Body of pancreas (tissue), 4 donors: ENCODE measurements around the gene PSEN1. TPM values are rescaled to one million over a fixed set of nuclear protein-coding genes. Genes with fewer than 3 reads are reported as not detected.

ENCODE experiments used
- ATAC-seq: fragments of 150-250 bp; one replicate; pipeline ENCODE4 v1.9.1; 2016
- DNase-seq, 4 donors: peaks; one replicate each; pipeline ENCODE4 v3.0.0-alpha.2; 2019
- H3K27ac ChIP-seq, 4 donors: fragments of 200-600 bp; sonication (generic); 1 replicate in 3 of 4; 2 replicates in 1 of 4; pipeline versions ENCODE4 v1.5.1 to v1.6.1; 2016 to 2019; ENCODE audit warnings: mild to moderate bottlenecking in 1 of 4, mixed read lengths in 1 of 4, moderate library complexity in 1 of 4
- H3K27me3 ChIP-seq, 2 donors: fragments of 200-600 bp; sonication (generic); one replicate each; pipeline ENCODE4 v1.6.0; 2016; ENCODE audit warnings: mild to moderate bottlenecking in 1 of 2
- H3K36me3 ChIP-seq, 2 donors: fragments of 200-600 bp; sonication (generic); replicated peaks in 1 of 2; 2 replicates each; pipeline ENCODE4 v1.5.1; 2016; ENCODE audit warnings: low read depth in 2 of 2; ENCODE audit not compliant: insufficient read depth in 1 of 2
- H3K4me1 ChIP-seq: fragments of 200-600 bp; sonication (generic); one replicate; pipeline ENCODE4 v1.6.0; 2016
- H3K4me3 ChIP-seq, 2 donors: fragments of 200-600 bp; sonication (generic); 1 replicate in 1 of 2; 2 replicates in 1 of 2; pipeline ENCODE4 v1.5.1; 2016 to 2019
- H3K9me3 ChIP-seq, 3 donors: fragments of 200-600 bp; sonication (generic); 1 replicate in 2 of 3; 2 replicates in 1 of 3; pipeline ENCODE4 v1.5.1; 2016
- CTCF ChIP-seq, 7 experiments: fragments of 450-650 bp in 4 of 7; fragments of 200-600 bp in 3 of 7; sonication (generic) in 3 of 7; IDR thresholded peaks; one replicate each; pipeline ENCODE4 v1.5.1; 2016 to 2019; ENCODE audit warnings: antibody characterized with exemption in 7 of 7
- POLR2A ChIP-seq, 3 donors: fragments of 450-650 bp; IDR thresholded peaks; one replicate each; pipeline ENCODE4 v1.6.1; 2016; ENCODE audit warnings: antibody characterized with exemption in 3 of 3, mild to moderate bottlenecking in 2 of 3
- WGBS, 2 donors: methylation state at CpG; one replicate each; pipeline ENCODE4 v1.1.5; 2017; 5-methylcytosine and 5-hydroxymethylcytosine counted together
- intact Hi-C: fragments of 100-400 bp; cut with DNase I; formaldehyde crosslinking; loops from one replicate; pipeline ENCODE4 v1.15.1; 2023
- total RNA-seq, 2 donors: library from RNA; depleted of rRNA; stranded (reverse); fragments of >200 nt; gene quantifications; one replicate each; pipeline ENCODE4 v1.1.0, GENCODE V29; 2016

Gene PSEN1
- total RNA-seq, 2 donors from 2014 or later: 14.2 to 21.8 TPM

- no peaks in the 10 kb centered on the region for H3K27me3 ChIP-seq
- H3K4me1 ChIP-seq: peaks cover 9% of the 10 kb centered on the region
- intact Hi-C loops: no loop called here
- no peak overlapping the region for H3K4me3 ChIP-seq
- DNase-seq: no peak
- no peak for ATAC-seq
- no peak overlapping the region for H3K27ac ChIP-seq
- no peaks in the 10 kb centered on the region for H3K9me3 ChIP-seq
- no peaks in the 10 kb centered on the region for H3K36me3 ChIP-seq
- WGBS, 2 donors: 73 to 77% methylated on average over 18 of the region's 18 CpGs
- TF ChIP-seq POLR2A (IDR thresholded peaks at IDR 0.05): no peak
- no peak for TF ChIP-seq CTCF (IDR thresholded peaks at IDR 0.05)
These were observed 110.3 kb downstream of the PSEN1 start for GRCh38 chr14:73246387-73247150.

GRCh38 chr14:73248108-73248868 is 112.0 kb downstream of the PSEN1 start:
- WGBS, 2 donors: 66 to 69% methylated on average over 9 of the region's 9 CpGs
- Histone ChIP-seq H3K36me3 (no peaks in the 10 kb centered on the region), H3K27me3 (no peaks in the 10 kb centered on the region), H3K4me3 (no peak overlapping the region), H3K4me1 (peaks cover 9% of the 10 kb centered on the region), H3K27ac (no peak overlapping the region), H3K9me3 (no peaks in the 10 kb centered on the region)
- DNase-seq: no peak
- intact Hi-C loops: no loop called here
- ATAC-seq: no peak
- TF ChIP-seq POLR2A (IDR thresholded peaks at IDR 0.05) (no peak), CTCF (IDR thresholded peaks at IDR 0.05) (no peak)

GRCh38 chr14:73249108-73249507 is 112.8 kb downstream of the PSEN1 start:
- TF ChIP-seq POLR2A (IDR thresholded peaks at IDR 0.05) (no peak), CTCF (IDR thresholded peaks at IDR 0.05) (no peak)
- Histone ChIP-seq H3K27ac (no peak overlapping the region), H3K27me3 (no peaks in the 10 kb centered on the region), H3K4me3 (no peak overlapping the region), H3K9me3 (no peaks in the 10 kb centered on the region), H3K36me3 (no peaks in the 10 kb centered on the region), H3K4me1 (peaks cover 9% of the 10 kb centered on the region)
- DNase-seq (no peak), ATAC-seq (no peak)
- intact Hi-C loops: no loop called here
- WGBS, 2 donors: 93 to 100% methylated on average over 1 of the region's 1 CpG

GRCh38 chr14:73249564-73250316 is 113.4 kb downstream of the PSEN1 start:
- Histone ChIP-seq H3K9me3 (no peaks in the 10 kb centered on the region), H3K4me1 (peaks cover 9% of the 10 kb centered on the region), H3K27me3 (no peaks in the 10 kb centered on the region), H3K4me3 (no peak overlapping the region), H3K36me3 (no peaks in the 10 kb centered on the region), H3K27ac (no peak overlapping the region)
- ATAC-seq: no peak
- WGBS, 2 donors: 74 to 76% methylated on average over 11 of the region's 13 CpGs
- TF ChIP-seq POLR2A (IDR thresholded peaks at IDR 0.05): no peak
- intact Hi-C loops: no loop called here
- no peak for DNase-seq

- Histone ChIP-seq H3K27ac (no peak overlapping the region), H3K36me3 (no peaks in the 10 kb centered on the region), H3K4me1 (peaks cover 9% of the 10 kb centered on the region), H3K27me3 (no peaks in the 10 kb centered on the region), H3K4me3 (no peak overlapping the region), H3K9me3 (no peaks in the 10 kb centered on the region)
- ATAC-seq (no peak), DNase-seq (no peak)
- intact Hi-C loops: no loop called here
- 72 to 90% methylated on average over 9 to 11 of the region's 11 CpGs for WGBS, 2 donors
- no peak for TF ChIP-seq POLR2A (IDR thresholded peaks at IDR 0.05)
- no peak for TF ChIP-seq CTCF (IDR thresholded peaks at IDR 0.05)
These were observed 114.0 kb downstream of the PSEN1 start for GRCh38 chr14:73250317-73250713.
